HG02885 (cell line): Measurements from ENCODE around the gene EGFL6.

ENCODE experiments used
- ATAC-seq: cut with Tn5 transposase; IDR thresholded peaks from one replicate; pipeline ENCODE4 v1.9.1; 2021; ENCODE audit warnings: mild to moderate bottlenecking; ENCODE audit not compliant: unreplicated experiment, poor library complexity

EGFL6 gene, protein sequence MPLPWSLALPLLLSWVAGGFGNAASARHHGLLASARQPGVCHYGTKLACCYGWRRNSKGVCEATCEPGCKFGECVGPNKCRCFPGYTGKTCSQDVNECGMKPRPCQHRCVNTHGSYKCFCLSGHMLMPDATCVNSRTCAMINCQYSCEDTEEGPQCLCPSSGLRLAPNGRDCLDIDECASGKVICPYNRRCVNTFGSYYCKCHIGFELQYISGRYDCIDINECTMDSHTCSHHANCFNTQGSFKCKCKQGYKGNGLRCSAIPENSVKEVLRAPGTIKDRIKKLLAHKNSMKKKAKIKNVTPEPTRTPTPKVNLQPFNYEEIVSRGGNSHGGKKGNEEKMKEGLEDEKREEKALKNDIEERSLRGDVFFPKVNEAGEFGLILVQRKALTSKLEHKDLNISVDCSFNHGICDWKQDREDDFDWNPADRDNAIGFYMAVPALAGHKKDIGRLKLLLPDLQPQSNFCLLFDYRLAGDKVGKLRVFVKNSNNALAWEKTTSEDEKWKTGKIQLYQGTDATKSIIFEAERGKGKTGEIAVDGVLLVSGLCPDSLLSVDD

GRCh38 chrX:13569479-13570260 is at the start of gene EGFL6:
EGFL6 (plus strand) TSS chrX:13569601; CDS start chrX:13569862, 261 bp downstream.
- ATAC-seq = no peak

DNA sequence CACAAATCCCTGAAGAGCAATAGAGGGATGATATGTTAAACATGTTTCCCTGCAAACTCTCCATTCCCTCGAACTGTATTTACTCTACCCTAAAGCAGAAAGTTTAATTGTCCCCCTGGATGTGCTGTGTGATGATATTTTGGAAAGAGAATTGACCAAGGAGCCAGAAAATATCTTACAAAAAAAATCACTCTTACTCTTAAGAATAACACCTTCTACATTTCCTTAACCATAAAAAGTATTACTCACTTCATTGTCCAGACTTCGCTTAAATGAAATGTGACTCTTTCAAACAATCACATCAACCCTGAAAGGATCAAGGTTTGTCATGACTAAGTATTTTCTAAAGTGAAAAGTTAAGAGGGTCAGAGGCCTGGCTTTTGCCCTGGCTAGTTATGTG is 49.0 kb upstream of the EGFL6 start:
- no peak for ATAC-seq

- ATAC-seq = no peak
Measured at GRCh38 chrX:13520936-13521335, 48.5 kb upstream of the EGFL6 start.

GRCh38 chrX:13522811-13523210 is 46.6 kb upstream of the EGFL6 start:
- no peak for ATAC-seq

DNA sequence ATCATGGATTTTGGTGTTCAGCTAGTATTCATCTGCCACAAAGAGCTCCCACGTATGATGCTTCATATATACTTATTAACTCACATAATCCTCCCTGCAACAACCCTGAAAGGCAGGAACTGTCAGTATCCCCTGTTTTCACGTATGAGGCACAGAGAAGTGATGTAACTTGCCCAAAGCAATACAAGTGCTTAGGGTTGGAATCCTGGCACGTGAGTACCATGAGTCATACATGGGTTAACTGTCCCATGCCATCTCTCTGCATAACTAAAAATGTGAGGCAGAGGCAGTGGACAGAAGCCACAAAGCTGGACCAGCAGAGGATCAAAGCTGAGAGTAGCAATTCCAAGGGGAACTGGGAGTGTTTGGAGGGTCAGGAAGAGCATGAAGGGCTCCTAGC is 35.7 kb upstream of the EGFL6 start:
- ATAC-seq = no peak

DNA sequence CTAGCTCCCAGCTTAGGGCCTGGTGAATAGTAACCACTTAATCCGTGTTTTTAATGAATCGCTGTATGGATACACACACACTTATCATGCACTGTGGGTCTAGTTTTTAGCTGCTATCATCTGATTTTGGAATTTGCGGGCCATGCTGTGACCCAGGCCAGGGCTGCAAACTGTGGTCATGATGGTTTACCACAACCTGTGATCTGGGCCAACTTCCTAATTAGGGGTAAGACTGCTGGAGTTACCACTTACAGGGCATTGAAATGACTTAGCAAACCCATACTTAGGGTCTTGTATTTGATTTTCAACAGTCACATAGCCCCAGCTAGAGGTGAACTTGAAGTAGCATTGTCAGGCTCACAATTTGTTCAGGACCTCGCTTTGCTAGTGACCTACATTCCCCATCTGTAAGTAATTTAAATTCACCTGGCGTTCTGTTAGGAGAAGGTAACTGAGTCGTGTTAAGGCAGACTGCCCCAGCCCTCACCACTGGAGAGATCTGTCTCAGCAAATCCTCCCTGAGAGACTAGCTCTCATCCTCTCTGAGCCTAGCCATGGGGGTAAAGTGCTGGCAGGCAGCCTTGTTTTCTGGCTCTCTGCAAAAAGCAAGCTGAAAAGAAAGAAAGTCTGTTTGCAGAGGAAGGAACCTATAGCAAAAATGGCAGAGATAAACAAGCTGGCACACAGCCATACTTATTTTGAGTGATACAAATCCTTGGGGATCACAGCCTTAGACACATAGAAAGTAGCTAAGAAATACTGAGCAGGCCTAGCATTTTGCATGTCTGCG is 33.8 kb upstream of the EGFL6 start:
- ATAC-seq = no peak

DNA sequence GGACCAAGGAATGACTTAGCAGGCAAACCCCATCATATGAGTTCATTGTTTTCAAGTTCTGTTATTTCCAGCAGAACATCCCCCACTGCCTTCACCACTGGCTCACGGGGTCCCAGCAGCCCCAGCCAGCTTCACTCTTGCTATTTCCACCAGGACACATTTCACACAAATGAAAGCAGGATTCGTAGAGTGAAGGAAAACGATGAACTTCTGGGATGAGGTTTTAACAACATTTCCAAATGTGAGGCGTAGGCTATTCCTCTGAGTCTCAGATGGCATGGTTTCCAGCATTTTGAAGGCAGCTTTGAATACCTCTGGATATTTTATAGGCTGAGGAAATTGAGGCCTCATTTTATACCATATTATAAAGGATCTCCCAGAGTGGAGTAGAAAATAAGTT is 32.9 kb upstream of the EGFL6 start:
- no peak for ATAC-seq

DNA sequence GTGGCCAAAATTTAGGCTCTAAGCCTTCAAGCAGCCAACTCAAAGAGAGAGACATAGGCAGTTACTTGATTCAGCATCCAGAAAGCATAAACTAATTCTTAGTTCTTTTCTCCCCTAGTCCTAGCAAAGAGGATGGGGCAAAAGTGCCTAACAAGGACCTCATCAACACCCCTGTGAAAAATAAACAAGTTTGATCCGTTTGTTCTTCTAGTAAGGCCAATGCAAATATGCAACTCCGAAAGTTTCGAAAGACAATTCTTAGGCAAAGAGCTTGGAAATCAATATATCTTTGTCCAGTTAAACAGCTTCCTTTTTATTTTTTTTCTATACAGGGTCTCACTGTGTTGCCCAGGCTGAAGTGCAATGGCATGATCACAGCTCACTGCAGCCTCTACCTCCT is 31.0 kb upstream of the EGFL6 start:
- ATAC-seq = no peak

DNA sequence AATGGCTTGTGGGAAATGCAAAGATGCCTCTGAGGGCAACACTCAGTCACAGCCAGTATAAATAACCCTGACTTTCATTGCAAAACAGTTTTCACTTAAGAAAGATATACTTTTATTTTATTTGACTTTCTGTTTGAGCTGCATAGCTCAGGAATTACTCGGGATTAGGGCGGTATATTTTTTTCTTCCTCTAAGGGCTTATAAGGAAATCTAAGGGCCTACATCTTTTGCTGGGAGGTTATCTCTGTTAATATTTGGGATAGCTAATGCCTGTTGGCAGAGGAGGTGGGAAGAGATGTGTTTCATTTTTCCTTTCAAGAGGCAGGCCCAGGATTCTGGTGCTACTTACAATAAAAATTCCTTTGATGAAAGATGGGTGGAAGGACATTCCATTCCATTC is 28.8 kb upstream of the EGFL6 start:
- ATAC-seq = no peak

DNA sequence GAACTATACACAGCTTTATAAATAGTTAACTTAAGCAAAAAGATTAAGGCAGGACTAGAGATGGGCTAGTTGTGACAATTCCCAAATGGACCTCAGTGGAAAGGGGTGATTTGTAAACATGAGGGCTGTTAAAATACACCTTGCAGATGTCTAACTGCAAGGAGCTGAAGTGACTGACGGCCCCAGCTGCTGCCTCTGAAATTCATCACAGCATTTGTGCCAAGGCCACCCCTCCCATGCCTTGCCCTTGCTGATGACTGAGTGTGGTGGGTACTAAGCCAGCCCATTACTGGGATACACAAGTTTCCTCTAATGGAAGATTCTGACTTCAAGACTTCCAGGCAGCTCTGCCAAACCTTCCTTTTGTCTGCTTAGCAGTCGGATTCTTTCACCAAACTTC is 23.7 kb upstream of the EGFL6 start:
- ATAC-seq = no peak

DNA sequence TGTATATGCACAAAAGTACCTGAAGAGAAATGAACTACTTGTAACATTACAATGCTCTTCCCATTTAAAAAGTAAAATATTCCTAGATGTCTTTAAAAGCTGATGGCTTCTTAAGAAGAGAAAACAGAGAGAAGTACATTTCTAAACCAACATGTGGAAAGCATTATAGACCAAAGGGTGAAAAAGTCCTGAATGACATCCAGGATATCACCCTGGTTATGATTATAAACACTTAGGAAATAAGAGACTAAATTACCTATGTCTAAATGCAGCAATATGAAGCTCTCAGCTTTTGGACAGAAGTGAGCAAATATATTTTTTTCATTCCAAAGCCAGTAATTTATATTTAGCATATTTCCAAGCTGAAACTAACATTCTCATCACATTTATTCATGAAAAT is 21.7 kb upstream of the EGFL6 start:
- no peak for ATAC-seq

DNA sequence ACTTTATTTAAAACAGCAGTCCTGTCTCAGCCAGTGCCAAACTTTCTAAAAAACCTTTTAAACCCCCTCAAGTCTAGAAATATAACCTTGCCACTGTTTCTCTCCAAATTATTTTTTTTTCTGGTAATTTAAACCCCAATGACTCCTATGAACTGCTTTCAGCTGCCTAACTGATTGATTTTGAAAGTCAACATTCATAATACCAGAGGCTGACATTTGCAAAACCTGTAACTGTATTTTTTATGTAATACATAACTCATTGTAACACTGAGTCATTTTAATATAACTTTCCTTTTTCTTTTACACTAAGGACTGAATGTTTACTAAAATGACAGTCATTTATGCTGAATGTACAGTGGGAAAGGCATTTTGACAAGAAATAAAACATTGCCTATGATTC is 19.1 kb upstream of the EGFL6 start:
- no peak for ATAC-seq

DNA sequence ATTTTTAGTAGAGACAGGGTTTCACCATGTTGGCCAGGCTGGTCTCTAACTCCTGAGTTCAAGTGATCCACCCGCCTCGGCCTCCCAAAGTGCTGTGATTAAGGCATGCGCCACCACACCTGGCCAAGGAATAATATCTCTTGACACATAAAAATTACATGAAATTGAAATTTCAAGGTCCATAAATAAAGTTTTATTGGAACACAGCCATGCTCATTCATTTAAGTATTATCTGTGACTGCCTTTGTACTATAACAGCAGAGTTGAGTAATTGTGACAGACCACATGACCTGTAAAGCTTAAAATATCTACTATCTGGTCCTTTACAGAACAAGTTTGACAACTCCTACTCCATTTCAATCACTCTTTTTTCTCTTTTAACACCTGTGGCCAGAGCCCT is 17.8 kb upstream of the EGFL6 start:
- ATAC-seq = no peak

GRCh38 chrX:13552892-13553291 is 16.5 kb upstream of the EGFL6 start:
- no peak for ATAC-seq

DNA sequence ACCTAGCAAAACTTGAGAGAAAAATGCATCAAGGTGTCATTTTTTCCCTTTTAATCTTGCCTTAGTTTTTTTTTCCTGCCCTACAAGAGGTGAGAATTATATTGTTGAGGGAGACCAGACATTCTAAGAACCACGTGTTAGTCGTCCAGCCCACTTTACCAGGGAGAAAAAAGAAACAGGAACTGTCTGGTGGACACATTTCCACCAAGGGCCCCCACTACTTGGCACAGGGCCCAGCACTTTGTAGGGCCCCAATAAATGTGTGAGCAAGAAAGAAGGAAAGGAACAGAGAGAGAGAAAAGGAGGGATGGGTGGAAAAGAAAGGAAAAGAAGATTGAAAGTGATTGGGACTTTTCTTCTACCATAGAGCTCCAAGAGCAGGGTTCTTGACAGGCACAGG is 3.9 kb upstream of the EGFL6 start:
- ATAC-seq = no peak

DNA sequence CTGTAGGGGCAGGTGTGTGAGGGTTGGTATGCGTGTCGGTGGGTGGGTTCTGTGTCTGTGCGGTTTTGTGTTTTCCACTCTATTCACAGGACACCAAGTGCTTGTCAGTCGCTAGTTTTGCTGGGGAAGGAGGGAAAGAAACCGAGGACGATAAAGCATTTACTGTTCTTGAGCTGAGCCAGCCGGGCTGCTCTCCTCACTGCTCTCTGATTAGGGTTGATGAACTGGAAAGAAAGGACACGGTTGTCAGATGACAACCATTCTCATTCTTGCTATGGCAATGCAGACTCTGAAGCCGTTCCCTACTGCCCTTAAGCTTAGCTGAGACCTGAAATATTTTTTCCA is 832 bp downstream of the EGFL6 start:
- ATAC-seq = no peak

DNA sequence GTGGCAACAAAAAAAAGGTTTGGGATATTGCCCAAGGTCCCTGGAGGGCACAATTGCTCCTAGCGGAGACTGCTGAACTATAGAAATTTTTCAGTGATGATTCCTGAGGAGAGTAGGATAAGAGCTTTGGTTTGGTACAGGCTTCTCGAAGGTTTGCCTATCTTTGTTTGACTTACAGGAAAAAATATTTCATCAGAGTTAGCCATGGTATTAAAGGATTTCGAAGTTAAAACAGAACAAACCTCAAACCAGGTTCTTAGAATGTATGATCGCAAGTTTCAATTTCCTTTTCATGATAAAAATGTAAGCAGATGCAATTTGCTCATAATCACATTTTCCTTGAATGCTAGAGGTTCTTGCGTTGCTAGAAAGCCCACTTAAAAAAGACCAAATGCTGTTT is 1.7 kb downstream of the EGFL6 start:
- no peak for ATAC-seq

- no peak for ATAC-seq
Measured at GRCh38 chrX:13574600-13574999, 5.2 kb downstream of the EGFL6 start.

DNA sequence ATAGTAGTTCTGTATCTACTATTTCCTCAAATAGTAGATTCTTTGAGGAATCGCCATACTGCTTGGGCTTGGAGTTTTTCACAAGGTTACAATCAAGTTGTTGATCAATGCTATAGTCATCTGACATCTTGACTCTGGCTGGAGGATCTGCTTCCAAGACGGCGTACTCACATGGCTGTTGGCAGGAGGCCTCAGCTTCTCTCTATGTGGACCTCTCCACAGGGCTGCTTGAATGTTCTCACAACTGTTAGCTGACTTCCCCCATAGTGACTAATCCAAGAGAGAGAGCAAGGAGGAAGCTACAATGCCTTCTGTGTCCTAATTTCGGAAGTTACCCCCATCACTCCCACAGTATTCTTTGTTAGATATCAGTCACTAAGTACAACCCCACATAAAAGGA is 10.3 kb downstream of the EGFL6 start:
- ATAC-seq = no peak

DNA sequence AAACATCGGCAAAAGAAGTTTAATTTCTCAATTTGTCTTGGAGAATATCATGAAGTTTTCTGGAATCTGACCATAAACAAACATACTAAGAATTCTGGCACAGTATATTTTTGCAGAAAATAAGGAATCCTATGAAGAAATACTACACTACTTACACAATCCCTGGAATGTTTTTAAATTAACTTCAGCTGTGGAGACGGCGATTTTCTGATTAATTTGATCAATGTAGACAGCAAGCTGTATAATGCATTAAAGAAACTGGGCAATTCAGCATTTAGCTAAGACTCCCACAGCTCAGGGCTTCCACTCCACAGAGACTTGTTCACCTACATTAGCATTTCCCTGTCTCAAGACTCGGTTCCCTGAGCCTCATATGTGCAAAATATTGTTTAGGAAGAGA is 12.2 kb downstream of the EGFL6 start:
- no peak for ATAC-seq
